Measurements from ENCODE around the gene COPZ2.
"Not testable (repeated sequence)": the region's sequence is repeated elsewhere in the genome, so short reads cannot be mapped to it uniquely, and the experiment has no call there.

COPZ2 gene

DNA sequence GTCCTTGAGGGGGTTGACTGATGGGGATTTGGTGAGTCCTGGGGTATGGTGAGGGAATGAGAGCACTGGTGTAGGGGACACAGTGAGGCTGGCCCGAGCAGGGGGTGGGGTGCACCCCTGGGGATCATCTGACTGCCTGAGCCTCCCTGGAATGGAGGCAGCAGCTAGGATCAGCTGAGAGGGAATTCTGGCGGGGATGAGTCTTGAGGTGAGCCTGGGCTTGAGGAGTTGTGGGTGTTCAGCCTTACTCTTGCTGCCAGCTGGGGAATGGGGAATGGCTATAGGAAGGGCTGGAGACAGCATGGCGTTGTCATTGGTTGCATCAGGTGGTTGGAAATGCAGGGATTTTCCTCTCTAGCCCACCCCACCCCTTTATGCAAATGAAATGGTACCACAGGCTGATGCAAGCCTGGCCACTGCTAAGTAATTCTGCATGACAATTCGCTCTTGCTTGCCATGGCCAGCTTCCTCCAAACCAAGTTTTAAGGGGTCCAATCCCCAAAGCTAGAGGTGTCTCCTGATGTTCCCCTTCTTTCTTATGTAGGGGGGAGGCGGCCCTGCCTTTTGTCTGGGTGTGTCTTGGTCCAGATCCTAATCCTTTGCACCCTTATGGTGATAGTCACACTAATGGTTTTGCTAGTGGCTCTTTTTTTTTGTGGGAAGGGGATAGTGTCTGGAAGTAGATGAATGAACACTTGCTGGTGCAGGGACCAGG lies 18.1 kb upstream of the COPZ2 start:
- DNase-seq (ENCODE audit: low read depth) = no peak

- no peak for DNase-seq (ENCODE audit: low read depth)
Measured at GRCh38 chr17:48054238-48055185, 16.9 kb upstream of the COPZ2 start.

- no peak for DNase-seq (ENCODE audit: low read depth)
Measured at GRCh38 chr17:48053758-48054237, 16.2 kb upstream of the COPZ2 start.

DNA sequence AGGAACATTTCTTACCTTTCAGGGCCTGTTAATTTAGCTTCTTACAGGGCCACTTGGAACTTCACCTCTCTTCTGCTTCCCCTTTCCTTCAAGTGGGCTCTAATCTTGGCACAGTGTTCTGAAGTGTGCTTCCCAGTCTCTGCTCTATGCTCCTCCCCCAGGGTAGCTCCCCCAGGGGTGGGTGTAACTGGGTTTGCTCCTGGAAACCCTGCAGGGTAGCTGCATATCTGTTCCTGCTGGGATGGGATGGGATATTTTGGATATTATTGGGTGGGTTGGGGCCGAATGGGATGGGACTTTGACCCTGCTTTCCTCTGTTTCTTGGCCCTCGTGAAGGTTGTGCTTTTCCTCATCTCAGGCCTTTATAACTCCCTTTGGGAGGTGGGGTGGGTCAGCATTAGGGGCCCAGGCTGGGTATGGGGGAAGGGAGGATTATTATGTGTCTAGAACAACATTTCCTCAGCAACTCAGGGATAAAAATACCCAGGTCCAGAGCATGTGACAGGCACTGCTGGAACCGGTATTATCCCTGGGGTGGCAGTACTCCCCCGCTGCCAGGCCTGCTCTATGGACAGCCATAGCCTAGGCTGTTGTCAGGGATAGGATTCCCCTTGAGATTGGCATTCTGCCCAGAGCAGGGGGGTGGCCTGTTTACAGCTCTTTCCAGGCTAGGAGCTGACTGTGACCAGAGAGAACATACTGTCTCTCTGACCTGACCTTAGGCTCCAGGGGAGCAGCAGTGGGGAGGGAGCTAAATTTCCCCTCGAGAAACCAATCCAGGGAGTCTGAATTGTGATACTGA lies 15.6 kb upstream of the COPZ2 start:
- DNase-seq (ENCODE audit: low read depth) = no peak

- DNase-seq (ENCODE audit: low read depth) = no peak
Measured at GRCh38 chr17:48051706-48052486, 14.3 kb upstream of the COPZ2 start.

- no peak for DNase-seq (ENCODE audit: low read depth)
Measured at GRCh38 chr17:48051283-48051682, 13.7 kb upstream of the COPZ2 start.

DNA sequence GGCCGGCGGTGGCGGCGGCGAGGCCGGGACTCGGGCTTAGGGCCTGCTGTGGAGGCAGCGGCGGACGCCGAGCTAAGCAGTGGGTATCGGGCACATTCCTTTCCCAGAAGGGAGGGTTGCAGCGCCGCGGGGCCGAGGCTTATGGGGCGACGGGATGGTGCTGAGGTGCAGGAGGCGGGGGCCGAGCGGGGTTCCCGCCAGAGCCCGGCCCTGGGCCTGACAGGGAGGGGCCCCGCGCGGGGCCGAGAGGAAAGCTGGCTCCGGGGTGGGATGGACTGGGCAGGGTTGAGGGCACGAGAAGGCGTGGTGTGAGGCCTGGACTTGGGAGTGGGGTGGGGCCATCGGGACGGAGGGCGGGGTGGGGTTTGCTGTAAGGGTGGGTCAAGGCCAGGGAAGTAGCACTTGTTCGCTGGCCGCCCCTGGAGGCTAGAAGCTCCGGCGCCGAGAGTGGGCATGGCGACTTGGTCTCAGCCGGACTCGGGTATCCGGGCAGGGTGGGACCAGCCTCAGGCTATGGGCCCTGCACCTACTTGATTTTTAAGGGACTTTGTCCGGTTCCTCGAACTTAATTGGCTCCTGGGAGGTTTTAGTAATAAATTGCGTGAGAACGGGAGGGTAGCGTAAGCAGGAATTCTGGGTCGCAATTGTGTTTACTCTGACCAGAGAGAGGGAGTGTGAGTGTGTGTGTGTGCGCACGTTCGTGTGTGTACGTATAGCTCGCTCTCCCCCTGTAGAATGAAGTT lies 11.0 kb upstream of the COPZ2 start:
- DNase-seq (ENCODE audit: low read depth) = no peak

GRCh38 chr17:48047741-48048383 lies 10.3 kb upstream of the COPZ2 start, which contains the start of gene NFE2L1:
NFE2L1 (plus strand) TSS chr17:48048359; CDS start chr17:48051119, 2,760 bp downstream.
- peak; percentile 95 for DNase-seq (ENCODE audit: low read depth)

- DNase-seq (ENCODE audit: low read depth) = no peak
Measured at GRCh38 chr17:48047113-48047740, 9.6 kb upstream of the COPZ2 start.

DNA sequence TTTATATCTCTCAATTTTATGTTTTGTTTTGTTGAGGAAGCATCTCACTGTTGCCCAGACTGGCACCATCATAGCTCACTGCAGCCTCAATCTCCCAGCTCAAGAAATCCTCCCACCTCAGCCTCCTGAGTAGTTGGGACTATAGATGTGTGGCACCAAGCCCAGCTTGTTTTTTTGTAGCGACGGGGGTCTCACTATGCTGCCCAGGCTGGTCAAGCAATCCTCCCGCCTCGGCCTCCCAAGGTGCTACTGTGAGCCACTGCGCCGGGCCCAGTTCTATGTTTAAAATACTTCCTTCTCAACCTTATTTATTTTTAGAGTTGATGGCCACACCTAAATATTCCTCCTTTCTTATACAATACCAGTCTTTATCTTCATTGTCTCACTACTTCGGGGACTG lies 8.7 kb upstream of the COPZ2 start:
- no peak for DNase-seq (ENCODE audit: low read depth)

DNA sequence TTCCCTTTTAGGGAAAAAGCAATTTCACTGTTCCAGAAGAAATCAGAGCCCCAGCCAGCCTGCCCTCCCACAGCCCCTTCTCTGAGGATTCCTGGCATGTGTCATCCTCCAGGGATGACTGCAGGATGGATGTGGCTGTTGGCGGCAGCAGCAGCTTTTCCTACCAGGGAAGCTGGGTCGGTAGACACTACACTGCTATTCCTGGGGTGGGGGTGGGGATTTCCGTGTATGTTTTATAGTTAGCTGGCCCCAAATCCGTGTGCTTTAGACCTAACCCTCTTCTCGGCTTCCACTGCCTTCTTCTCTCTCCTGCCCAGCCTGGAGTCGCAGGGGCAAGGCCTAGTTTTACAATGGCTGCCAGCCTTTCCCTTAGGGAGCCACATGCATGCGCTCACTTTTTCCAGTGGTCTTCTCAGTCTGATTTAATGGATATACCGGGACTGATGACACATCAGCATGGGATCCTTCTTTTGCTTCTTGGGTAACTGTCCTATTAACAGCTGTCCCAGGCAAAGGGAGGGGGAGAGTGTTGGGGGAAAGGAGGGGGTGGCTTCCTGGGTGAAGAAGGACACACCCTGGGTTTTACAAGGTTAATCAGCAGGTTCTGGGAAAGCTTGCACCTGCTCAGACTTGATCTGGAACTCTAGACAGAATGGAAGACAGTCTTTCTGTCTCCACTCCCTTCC lies 7.9 kb upstream of the COPZ2 start:
- DNase-seq (ENCODE audit: low read depth) = no peak

DNA sequence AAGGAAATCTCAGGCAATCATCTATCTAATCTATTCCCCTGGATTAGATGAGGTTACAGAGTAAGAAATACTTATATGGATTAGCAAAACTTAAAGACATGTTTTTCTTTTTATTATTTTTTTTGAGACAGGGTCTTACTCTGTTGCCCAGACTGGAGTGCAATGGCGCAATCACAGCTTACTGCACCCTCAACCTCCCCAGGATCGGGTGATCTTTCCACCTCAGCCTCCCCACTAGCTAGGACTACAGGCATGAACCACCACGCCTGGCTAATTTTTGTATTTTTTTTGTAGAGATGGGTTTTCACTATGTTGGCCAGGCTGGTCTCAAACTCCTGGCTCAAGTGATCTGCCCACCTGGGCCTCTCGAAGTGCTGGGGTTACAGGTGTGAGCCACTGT lies 7.3 kb upstream of the COPZ2 start:
- DNase-seq (ENCODE audit: low read depth) = no peak

DNA sequence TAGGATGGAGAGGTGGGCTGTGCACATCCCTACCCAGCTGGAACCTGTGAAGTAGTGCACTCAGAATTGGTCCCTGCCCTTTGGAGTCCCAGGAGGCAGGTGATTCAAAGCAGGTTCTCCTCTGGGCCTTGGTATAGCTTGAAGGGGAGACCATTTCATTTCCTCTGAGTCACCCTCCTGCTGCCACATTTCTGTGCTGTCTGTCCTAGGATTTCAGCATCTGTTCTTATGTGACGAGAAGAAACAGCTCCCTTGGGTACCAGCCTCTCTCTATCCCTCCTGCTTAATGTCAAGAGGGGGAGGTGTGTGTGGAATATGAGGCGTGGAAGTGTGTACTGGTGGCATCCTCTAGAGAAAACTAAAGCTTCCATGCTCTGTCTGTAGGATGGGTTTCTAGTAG lies 5.6 kb upstream of the COPZ2 start:
- DNase-seq (ENCODE audit: low read depth) = no peak

GRCh38 chr17:48038687-48039086 lies 1.1 kb upstream of the COPZ2 start:
- DNase-seq (ENCODE audit: low read depth) = no peak

GRCh38 chr17:48037838-48038323 lies 284 bp upstream of the COPZ2 start:
- no peak for DNase-seq (ENCODE audit: low read depth)

DNA sequence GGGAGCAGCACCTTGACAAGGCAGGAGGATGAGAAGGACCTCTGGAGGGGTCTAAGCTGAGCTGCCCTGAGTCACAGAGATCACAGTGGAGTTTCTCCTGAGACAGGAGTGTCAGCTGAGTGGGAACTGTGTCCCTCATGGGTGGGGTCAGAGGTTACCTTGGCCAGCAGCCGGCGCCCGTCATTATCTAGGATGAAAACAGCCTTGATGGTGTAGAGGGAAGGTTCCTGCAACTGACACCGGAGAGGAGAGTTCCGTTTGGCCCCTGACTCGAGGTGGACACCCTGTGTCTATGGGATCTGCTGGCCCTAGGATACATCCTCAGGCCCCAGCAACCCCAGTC lies 933 bp downstream of the COPZ2 start:
- DNase-seq (ENCODE audit: low read depth) = no peak

DNA sequence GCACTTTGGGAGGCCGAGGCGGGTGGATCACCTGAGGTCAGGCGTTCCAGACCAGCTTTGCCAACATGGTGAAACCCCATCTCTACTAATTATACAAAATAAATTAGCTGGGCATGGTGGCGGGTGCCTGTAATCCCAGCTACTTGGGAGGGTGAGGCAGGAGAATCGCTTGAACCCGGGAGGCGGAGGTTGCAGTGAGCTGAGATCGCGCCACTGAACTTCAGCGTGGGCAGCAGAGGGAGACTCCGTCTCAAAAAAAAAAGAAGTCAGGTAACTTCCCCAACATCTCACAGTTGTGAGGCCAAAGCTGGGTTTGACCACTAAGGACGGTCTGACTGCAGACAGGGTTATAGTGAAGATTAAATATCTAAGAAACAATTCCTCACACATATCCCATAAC lies 2.9 kb downstream of the COPZ2 start:
- DNase-seq (ENCODE audit: low read depth) = not testable (repeated sequence)

GRCh38 chr17:48031966-48032365 lies 5.6 kb downstream of the COPZ2 start:
- no peak for DNase-seq (ENCODE audit: low read depth)

- DNase-seq (ENCODE audit: low read depth) = no peak
Measured at GRCh38 chr17:48030531-48030930, 7.1 kb downstream of the COPZ2 start.

Measured in stimulated activated CD8-positive, alpha-beta memory T cell treated with anti-CD3 and anti-CD28 coated beads, Interleukin-15, amount 100 ng/mL, for 1 hour (primary cell).